SU-DHL-6 (cell line): ENCODE measurements around the gene ACAD11.

Experiments
- EZH2phosphoT487 ChIP-seq: fragments of 200-600 bp; sonication (generic), shearing (Covaris generic); conservative IDR thresholded peaks from 2 replicates; pipeline ENCODE4 v1.6.1; 2018; ENCODE audit warnings: mild to moderate bottlenecking, antibody characterized with exemption, low read length, moderate library complexity, mixed read lengths
- TF ChIP-seq, protein P1 (sequence below): fragments of 200-600 bp; sonication (generic); IDR thresholded peaks from one replicate; pipeline ENCODE4 v1.5.1; 2017; ENCODE audit warnings: antibody characterized with exemption, mild to moderate bottlenecking, low read length, moderate library complexity; ENCODE audit not compliant: insufficient read depth, poor library complexity, severe bottlenecking

DNA sequence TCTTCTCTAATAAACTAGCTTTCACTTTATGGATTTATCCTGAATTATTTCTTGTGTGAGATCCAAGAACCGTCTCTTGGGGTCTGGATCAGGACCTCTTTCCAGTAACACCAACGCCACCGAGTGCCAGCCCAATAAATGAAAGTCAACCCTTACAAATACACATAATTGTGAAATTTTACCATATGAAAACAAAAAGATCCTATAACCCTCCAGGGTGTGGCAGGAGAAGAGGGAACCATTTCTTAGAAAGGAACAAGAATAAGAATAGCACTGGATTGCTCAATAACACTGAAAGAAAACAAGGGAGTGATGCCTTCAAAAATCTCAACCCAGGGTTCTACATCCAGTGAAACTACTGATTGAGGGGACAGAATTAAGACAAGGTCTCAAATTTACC lies 114.1 kb downstream of the ACAD11 start:
- TF ChIP-seq, protein P1, sequence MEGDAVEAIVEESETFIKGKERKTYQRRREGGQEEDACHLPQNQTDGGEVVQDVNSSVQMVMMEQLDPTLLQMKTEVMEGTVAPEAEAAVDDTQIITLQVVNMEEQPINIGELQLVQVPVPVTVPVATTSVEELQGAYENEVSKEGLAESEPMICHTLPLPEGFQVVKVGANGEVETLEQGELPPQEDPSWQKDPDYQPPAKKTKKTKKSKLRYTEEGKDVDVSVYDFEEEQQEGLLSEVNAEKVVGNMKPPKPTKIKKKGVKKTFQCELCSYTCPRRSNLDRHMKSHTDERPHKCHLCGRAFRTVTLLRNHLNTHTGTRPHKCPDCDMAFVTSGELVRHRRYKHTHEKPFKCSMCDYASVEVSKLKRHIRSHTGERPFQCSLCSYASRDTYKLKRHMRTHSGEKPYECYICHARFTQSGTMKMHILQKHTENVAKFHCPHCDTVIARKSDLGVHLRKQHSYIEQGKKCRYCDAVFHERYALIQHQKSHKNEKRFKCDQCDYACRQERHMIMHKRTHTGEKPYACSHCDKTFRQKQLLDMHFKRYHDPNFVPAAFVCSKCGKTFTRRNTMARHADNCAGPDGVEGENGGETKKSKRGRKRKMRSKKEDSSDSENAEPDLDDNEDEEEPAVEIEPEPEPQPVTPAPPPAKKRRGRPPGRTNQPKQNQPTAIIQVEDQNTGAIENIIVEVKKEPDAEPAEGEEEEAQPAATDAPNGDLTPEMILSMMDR, result no peak
- no peak for TF ChIP-seq EZH2phosphoT487
